ENCODE measurements around the gene CPE.

CPE gene

GRCh38 chr4:165518024-165518616 is 139.3 kb downstream of the CPE start:
- Histone ChIP-seq H3K4me1 (ENCODE audit: control insufficient read depth, low read depth, low read length) (no peaks in the 10 kb centered on the region), H3K27ac (ENCODE audit: low read length) (no peak overlapping the region), H3K9ac (ENCODE audit: low read length) (no peak overlapping the region), H3K27me3 (ENCODE audit: control insufficient read depth, insufficient read depth, low read length) (no peaks in the 10 kb centered on the region), H3K4me3 (ENCODE audit: low read length) (no peak overlapping the region), H3K9me3 (ENCODE audit: control insufficient read depth, low read depth, low read length) (no peaks in the 10 kb centered on the region), H3K36me3 (ENCODE audit: control insufficient read depth, low read depth, low read length) (no peaks in the 10 kb centered on the region)

- Histone ChIP-seq H3K27ac (ENCODE audit: low read length) (no peak overlapping the region), H3K9me3 (ENCODE audit: control insufficient read depth, low read depth, low read length) (no peaks in the 10 kb centered on the region), H3K4me1 (ENCODE audit: control insufficient read depth, low read depth, low read length) (no peaks in the 10 kb centered on the region)
Measured at GRCh38 chr4:165518686-165519085, 139.9 kb downstream of the CPE start.

DNA sequence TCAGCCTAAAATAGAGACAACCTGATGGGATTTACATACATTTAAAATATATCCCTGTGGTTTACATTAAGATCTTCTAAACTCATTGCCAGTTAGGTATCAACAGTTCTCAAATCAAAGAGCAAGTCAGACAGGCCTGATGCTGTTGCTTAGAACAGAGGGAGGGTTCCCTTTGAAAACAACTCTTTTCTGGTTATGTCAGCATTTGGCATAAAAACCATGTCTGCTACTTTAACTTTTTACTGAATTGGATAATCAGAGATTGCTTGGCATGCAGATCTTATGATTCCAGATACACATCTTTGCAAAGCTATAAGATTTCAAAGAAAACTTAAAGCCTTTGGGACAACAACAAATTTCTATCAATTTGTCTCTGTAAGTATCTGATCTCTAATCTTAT is 140.8 kb downstream of the CPE start:
- H3K9ac ChIP-seq (ENCODE audit: low read length) = no peak overlapping the region
- H3K4me1 ChIP-seq (ENCODE audit: control insufficient read depth, low read depth, low read length) = no peaks in the 10 kb centered on the region
- H3K27ac ChIP-seq (ENCODE audit: low read length) = no peak overlapping the region
- no peaks in the 10 kb centered on the region for H3K27me3 ChIP-seq (ENCODE audit: control insufficient read depth, insufficient read depth, low read length)
- H3K4me3 ChIP-seq (ENCODE audit: low read length) = no peak overlapping the region
- H3K36me3 ChIP-seq (ENCODE audit: control insufficient read depth, low read depth, low read length) = no peaks in the 10 kb centered on the region
- no peaks in the 10 kb centered on the region for H3K9me3 ChIP-seq (ENCODE audit: control insufficient read depth, low read depth, low read length)

More at GRCh38 chr4:165518686-165519085, 139.9 kb downstream of the CPE start:
- Histone ChIP-seq H3K9ac (ENCODE audit: low read length) (no peak overlapping the region), H3K36me3 (ENCODE audit: control insufficient read depth, low read depth, low read length) (no peaks in the 10 kb centered on the region), H3K27me3 (ENCODE audit: control insufficient read depth, insufficient read depth, low read length) (no peaks in the 10 kb centered on the region), H3K4me3 (ENCODE audit: low read length) (no peak overlapping the region)

DNA sequence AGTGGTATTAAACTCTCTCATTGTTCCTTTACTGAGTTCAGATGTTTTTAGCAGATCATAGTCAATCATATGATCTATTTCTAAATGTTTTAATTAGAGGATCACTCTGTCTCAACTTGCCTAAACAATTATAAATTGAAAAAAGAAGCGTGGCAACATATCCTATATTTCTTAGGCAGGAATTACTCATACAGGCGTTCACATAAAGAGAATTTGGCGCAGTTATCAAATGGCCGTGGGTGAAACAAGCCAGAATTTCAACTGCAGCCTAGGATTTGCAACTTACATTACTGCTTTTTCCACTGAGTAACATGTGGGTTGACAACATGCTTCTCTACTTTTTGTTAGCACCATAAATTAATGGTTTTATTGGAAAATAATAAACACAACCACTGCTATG is 141.3 kb downstream of the CPE start:
- Histone ChIP-seq H3K4me1 (ENCODE audit: control insufficient read depth, low read depth, low read length) (no peaks in the 10 kb centered on the region), H3K4me3 (ENCODE audit: low read length) (no peak overlapping the region), H3K9ac (ENCODE audit: low read length) (no peak overlapping the region), H3K36me3 (ENCODE audit: control insufficient read depth, low read depth, low read length) (no peaks in the 10 kb centered on the region), H3K9me3 (ENCODE audit: control insufficient read depth, low read depth, low read length) (no peaks in the 10 kb centered on the region), H3K27me3 (ENCODE audit: control insufficient read depth, insufficient read depth, low read length) (no peaks in the 10 kb centered on the region), H3K27ac (ENCODE audit: low read length) (no peak overlapping the region)

- Histone ChIP-seq H3K4me3 (ENCODE audit: low read length) (no peak overlapping the region), H3K9ac (ENCODE audit: low read length) (no peak overlapping the region), H3K27me3 (ENCODE audit: control insufficient read depth, insufficient read depth, low read length) (no peaks in the 10 kb centered on the region), H3K4me1 (ENCODE audit: control insufficient read depth, low read depth, low read length) (no peaks in the 10 kb centered on the region), H3K9me3 (ENCODE audit: control insufficient read depth, low read depth, low read length) (no peaks in the 10 kb centered on the region), H3K36me3 (ENCODE audit: control insufficient read depth, low read depth, low read length) (no peaks in the 10 kb centered on the region), H3K27ac (ENCODE audit: low read length) (no peak overlapping the region)
Measured at GRCh38 chr4:165522050-165522449, 143.2 kb downstream of the CPE start.

DNA sequence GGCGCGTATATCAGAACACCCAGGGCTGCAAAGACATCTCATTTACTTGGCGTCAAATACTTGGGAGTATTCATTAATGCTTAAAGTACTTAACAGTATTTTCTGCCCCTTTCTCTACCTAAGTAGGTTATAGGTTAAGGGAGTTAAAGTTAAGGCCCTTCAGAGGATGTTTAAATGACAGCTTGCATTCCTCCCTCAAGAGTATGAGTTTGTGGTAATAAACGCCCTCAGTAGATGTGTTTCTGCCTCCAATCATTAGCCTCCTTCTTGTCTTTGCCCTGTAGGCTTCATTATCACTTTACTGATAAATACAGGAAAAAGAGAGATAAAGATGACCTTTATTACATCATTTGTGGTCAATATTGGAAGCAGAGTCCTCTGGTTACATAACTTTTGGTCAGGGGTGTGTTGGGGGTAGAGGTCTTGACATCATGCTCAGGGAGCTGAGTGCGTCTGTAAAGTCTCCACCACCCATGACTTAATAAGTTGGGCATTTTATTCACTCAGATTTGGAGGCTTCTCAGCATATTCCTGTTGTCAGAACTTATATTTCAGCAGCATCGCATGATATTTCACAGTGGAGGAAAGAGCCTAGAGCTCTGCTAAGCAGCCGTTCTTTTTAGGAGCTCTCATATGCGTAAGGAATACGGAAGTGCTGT is 145.9 kb downstream of the CPE start:
- Histone ChIP-seq H3K9ac (ENCODE audit: low read length) (no peak overlapping the region), H3K36me3 (ENCODE audit: control insufficient read depth, low read depth, low read length) (no peaks in the 10 kb centered on the region), H3K27me3 (ENCODE audit: control insufficient read depth, insufficient read depth, low read length) (no peaks in the 10 kb centered on the region), H3K4me1 (ENCODE audit: control insufficient read depth, low read depth, low read length) (no peaks in the 10 kb centered on the region), H3K4me3 (ENCODE audit: low read length) (no peak overlapping the region), H3K9me3 (ENCODE audit: control insufficient read depth, low read depth, low read length) (no peaks in the 10 kb centered on the region), H3K27ac (ENCODE audit: low read length) (no peak overlapping the region)

DNA sequence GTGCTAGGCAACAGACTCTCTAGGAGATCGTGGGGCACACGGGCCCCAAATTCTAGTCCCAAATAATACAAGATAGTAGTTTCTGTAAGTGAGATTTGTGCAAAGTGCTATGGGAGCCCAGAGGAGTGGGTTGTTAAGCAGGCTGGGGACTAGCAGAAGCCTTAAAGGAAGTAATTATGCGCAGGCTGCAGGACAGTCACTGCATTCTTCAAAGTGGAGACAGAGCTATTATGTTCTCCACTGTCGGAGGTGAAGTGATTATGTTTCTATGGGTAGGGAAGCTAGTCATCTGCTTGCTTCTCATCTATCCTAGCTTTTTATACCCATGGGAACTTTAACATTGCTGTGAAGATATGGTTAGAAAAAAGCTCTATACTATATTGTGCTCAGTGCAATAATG is 154.2 kb downstream of the CPE start:
- Histone ChIP-seq H3K4me3 (ENCODE audit: low read length) (no peak overlapping the region), H3K36me3 (ENCODE audit: control insufficient read depth, low read depth, low read length) (no peaks in the 10 kb centered on the region), H3K9me3 (ENCODE audit: control insufficient read depth, low read depth, low read length) (no peaks in the 10 kb centered on the region), H3K27me3 (ENCODE audit: control insufficient read depth, insufficient read depth, low read length) (no peaks in the 10 kb centered on the region), H3K4me1 (ENCODE audit: control insufficient read depth, low read depth, low read length) (no peaks in the 10 kb centered on the region), H3K27ac (ENCODE audit: low read length) (no peak overlapping the region), H3K9ac (ENCODE audit: low read length) (no peak overlapping the region)

- no peaks in the 10 kb centered on the region for H3K27me3 ChIP-seq (ENCODE audit: control insufficient read depth, insufficient read depth, low read length)
- H3K27ac ChIP-seq (ENCODE audit: low read length) = no peak overlapping the region
- no peak overlapping the region for H3K4me3 ChIP-seq (ENCODE audit: low read length)
- no peaks in the 10 kb centered on the region for H3K4me1 ChIP-seq (ENCODE audit: control insufficient read depth, low read depth, low read length)
- no peak overlapping the region for H3K9ac ChIP-seq (ENCODE audit: low read length)
- no peaks in the 10 kb centered on the region for H3K36me3 ChIP-seq (ENCODE audit: control insufficient read depth, low read depth, low read length)
- no peaks in the 10 kb centered on the region for H3K9me3 ChIP-seq (ENCODE audit: control insufficient read depth, low read depth, low read length)
Measured at GRCh38 chr4:165537028-165537648, 158.3 kb downstream of the CPE start.

DNA sequence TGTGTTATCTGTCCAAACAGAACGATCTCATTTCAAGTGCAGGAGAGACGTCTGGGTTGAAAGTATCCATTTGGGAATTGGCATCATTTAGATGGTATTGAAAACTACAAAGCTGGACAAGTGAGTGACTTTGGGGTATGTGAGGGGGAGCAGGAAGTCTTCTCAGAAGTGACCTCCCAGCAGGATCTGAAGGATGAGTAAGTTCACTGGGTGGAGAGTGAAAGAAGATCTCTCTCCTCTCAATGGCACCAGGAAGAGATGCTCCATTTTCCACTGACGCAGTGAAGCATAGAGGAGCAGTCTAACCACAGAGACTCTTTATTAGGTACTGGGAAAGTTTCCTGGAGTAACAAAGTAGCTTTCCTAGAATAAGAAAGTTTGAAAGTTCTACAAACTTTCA is 161.0 kb downstream of the CPE start:
- Histone ChIP-seq H3K9me3 (ENCODE audit: control insufficient read depth, low read depth, low read length) (no peaks in the 10 kb centered on the region), H3K4me3 (ENCODE audit: low read length) (no peak overlapping the region), H3K36me3 (ENCODE audit: control insufficient read depth, low read depth, low read length) (no peaks in the 10 kb centered on the region), H3K9ac (ENCODE audit: low read length) (no peak overlapping the region), H3K27ac (ENCODE audit: low read length) (no peak overlapping the region), H3K4me1 (ENCODE audit: control insufficient read depth, low read depth, low read length) (no peaks in the 10 kb centered on the region), H3K27me3 (ENCODE audit: control insufficient read depth, insufficient read depth, low read length) (no peaks in the 10 kb centered on the region)

DNA sequence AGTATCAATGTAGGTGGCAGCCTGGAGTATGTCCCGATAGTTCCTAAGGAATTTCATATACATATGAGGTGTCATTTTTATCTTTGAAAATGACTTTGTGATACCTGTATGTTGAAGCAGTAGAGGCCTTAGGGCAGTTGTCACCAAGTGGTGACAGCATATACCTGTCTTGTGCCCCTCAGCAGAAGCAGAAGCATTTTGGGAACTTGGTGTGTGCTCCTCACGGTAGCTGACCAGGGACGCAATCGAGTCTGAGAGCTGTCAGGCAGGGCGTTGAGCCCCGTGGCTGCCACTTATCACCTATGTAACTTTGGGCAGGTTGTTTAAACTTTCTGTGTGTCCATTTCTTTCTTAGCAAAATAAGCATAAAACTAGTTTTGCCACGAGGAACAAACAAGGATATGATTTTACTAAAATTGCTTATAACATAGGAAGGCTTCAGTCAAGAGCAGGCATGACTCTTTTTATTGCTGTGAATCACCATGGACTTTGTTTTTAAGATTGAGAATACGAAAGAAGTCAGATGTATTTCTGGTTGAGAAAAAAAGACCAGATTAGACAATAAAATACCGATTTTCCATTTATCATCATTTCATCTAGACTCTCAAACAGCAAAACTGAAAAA is 161.5 kb downstream of the CPE start:
- no peak overlapping the region for H3K4me3 ChIP-seq (ENCODE audit: low read length)
- H3K9me3 ChIP-seq (ENCODE audit: control insufficient read depth, low read depth, low read length) = no peaks in the 10 kb centered on the region

DNA sequence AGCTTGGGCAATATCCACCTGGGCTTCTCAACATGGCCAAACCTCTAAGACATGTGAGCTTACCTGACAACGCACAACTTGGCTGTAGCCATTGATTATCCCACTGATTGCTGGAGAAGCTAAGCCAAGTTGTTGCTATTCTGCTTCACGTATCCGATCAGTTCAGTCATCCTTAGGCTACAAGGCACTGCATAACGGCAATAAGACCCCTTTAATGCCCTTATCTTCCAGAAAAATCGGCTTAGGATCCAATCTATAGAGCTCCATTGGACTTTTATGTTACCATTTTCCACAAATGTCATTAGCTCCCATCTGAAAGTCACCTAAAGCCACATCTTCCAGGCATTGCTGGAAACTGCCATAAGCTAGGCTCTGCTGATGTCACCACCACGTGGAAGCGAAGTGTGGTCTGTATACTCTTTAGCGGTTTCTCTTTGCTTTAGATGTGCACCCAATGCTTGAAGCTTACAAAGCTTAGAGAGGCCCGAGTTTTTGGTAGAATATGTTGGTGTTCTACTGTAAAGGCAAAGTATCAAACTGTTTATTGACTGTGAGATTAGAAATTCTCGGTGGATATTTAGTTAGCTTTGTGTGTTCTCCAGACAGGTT is 163.1 kb downstream of the CPE start:
- Histone ChIP-seq H3K36me3 (ENCODE audit: control insufficient read depth, low read depth, low read length) (no peaks in the 10 kb centered on the region), H3K9me3 (ENCODE audit: control insufficient read depth, low read depth, low read length) (no peaks in the 10 kb centered on the region), H3K4me1 (ENCODE audit: control insufficient read depth, low read depth, low read length) (no peaks in the 10 kb centered on the region), H3K27ac (ENCODE audit: low read length) (no peak overlapping the region), H3K27me3 (ENCODE audit: control insufficient read depth, insufficient read depth, low read length) (no peaks in the 10 kb centered on the region), H3K4me3 (ENCODE audit: low read length) (no peak overlapping the region), H3K9ac (ENCODE audit: low read length) (no peak overlapping the region)

More for the DNA sequence above, 161.5 kb downstream of the CPE start:
- Histone ChIP-seq H3K4me1 (ENCODE audit: control insufficient read depth, low read depth, low read length) (no peaks in the 10 kb centered on the region), H3K27me3 (ENCODE audit: control insufficient read depth, insufficient read depth, low read length) (no peaks in the 10 kb centered on the region), H3K9ac (ENCODE audit: low read length) (no peak overlapping the region), H3K36me3 (ENCODE audit: control insufficient read depth, low read depth, low read length) (no peaks in the 10 kb centered on the region), H3K27ac (ENCODE audit: low read length) (no peak overlapping the region)

Data from iPS-18a (cell line).